ENCODE data around the gene CEMP1.

DNA sequence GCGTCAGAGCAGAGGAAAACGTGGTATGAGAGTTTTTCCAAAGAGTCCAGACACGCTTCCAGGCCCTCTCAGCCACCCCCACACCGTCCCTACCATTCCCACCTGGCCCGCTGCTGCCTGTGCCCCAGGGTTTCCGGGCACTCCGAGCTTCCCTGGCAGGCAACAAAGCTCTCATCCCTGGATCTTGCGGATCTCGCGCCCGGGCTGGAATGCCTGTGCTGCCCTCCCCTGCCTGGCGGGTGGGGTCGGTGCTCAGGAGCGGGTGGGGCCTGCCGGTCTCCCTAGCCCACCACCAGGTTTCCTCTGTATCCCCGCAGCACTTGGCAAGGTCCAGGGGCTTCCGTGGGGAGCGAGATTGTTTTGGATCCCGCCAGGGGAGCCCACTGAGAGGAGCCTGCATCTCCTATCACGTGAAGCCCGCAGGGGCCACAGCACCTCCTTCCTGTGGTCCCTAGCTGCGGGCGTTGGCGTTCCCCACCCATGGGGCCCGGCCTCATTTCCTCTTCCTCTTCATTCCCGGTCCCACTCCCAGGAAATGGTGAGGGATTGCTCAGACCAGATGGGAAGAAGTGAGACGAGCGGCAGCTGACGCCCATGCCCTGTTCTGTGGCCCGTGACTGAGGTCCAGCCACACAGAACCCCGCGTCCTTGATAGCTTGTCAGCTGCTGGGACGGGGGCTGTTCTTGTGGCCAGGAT, 45.2 kb downstream of the CEMP1 start:
- TF ChIP-seq EZH2phosphoT487 (IDR thresholded peaks at IDR 0.05; ENCODE audit: borderline replicate concordance, low read length): no peak
- TF ChIP-seq, protein P1, sequence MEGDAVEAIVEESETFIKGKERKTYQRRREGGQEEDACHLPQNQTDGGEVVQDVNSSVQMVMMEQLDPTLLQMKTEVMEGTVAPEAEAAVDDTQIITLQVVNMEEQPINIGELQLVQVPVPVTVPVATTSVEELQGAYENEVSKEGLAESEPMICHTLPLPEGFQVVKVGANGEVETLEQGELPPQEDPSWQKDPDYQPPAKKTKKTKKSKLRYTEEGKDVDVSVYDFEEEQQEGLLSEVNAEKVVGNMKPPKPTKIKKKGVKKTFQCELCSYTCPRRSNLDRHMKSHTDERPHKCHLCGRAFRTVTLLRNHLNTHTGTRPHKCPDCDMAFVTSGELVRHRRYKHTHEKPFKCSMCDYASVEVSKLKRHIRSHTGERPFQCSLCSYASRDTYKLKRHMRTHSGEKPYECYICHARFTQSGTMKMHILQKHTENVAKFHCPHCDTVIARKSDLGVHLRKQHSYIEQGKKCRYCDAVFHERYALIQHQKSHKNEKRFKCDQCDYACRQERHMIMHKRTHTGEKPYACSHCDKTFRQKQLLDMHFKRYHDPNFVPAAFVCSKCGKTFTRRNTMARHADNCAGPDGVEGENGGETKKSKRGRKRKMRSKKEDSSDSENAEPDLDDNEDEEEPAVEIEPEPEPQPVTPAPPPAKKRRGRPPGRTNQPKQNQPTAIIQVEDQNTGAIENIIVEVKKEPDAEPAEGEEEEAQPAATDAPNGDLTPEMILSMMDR (IDR thresholded peaks at IDR 0.05; ENCODE audit: low read depth, low read length, poor library complexity, severe bottlenecking): no peak
